H4 (cell line): ENCODE results near the gene MAST4. TPM values are rescaled to one million over a fixed set of nuclear protein-coding genes. Genes with fewer than 3 reads are reported as not detected.

Source experiments
- DNase-seq: peaks from one replicate; pipeline ENCODE4 v3.0.0-alpha.2; 2015; ENCODE audit warnings: low spot score
- total RNA-seq: library from RNA; depleted of rRNA; stranded (reverse); fragments of >200 nt; shearing (Covaris generic); gene quantifications from 2 replicates; pipeline ENCODE4 v1.2.3, GENCODE V29; 2014

Gene MAST4
- total RNA-seq, 1 experiment from 2014 or later = 0.75 TPM

GRCh38 chr5:67206461-67206860 lies 610.3 kb downstream of the MAST4 start:
- DNase-seq = no peak

- peak; percentile 63 for DNase-seq
These were observed 610.7 kb downstream of the MAST4 start for GRCh38 chr5:67206929-67207328.

GRCh38 chr5:67208403-67208802 lies 612.2 kb downstream of the MAST4 start:
- no peak for DNase-seq

GRCh38 chr5:67209141-67209771 lies 613.1 kb downstream of the MAST4 start:
- peak; percentile 74 for DNase-seq

- no peak for DNase-seq
These were observed 615.7 kb downstream of the MAST4 start for GRCh38 chr5:67211926-67212325.

GRCh38 chr5:67214036-67214435 lies 617.8 kb downstream of the MAST4 start:
- DNase-seq = no peak

GRCh38 chr5:67214707-67215447 lies 618.7 kb downstream of the MAST4 start:
- DNase-seq = no peak

- peak; percentile 36 for DNase-seq
These were observed 619.6 kb downstream of the MAST4 start for GRCh38 chr5:67215519-67216471.

- no peak for DNase-seq
These were observed 620.4 kb downstream of the MAST4 start for GRCh38 chr5:67216564-67216963.
